GM19238 (cell line): Measurements from ENCODE around the gene SELENOM.
"Not testable (repeated sequence)": the region's sequence is repeated elsewhere in the genome, so short reads cannot be mapped to it uniquely, and the experiment has no call there.

Experiments used
- DNase-seq: peaks from one replicate; pipeline ENCODE4 v3.0.0; 2011; ENCODE audit warnings: low spot score; ENCODE audit not compliant: insufficient read length

SELENOM gene

DNA sequence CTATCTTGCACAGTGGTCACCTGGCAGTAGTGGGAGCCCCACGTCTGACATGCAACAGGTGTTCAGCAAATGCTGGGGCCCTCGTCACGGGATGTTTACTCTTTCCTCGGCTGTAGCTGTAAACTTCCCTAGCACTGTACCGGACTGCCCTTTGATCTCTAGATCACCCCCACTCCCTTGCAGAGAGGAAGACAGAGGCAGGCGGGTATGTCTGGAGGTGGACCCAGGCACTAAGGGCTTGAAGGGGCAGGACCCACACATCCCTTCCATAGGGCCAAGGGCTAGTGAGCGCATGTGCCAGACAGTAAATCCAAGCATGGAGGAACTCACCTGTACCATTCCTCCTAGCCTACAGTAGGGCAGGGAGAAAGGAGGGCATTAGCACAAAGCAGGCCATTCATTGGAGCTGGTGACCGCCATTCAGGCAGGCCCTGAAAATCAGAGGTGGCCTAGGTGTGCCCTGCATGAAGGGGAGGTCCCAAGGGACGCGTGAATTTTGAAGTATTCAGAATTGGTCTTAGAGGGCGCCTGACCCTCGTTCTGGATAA is 28.2 kb downstream of the SELENOM start:
- DNase-seq: no peak

DNA sequence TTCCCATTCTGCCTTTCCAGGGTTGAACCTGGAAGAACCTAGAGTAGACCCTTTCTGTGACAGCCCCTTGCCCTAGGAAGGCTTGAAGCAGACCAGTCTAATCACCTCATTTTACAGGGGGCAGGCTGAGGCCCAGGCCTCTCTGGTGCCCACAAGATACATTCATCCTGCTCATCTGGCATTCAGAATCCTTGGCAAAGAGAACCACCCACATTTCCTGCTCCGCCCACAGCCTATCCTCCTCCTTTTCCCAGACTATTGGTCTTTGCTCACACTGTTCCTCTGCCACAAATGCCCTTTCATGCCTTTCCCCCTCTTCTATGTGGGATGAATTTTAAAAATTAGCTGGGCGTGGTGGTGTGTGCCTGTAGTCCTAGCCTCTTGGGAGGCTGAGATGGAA is 29.0 kb downstream of the SELENOM start:
- DNase-seq: not testable (repeated sequence)

DNA sequence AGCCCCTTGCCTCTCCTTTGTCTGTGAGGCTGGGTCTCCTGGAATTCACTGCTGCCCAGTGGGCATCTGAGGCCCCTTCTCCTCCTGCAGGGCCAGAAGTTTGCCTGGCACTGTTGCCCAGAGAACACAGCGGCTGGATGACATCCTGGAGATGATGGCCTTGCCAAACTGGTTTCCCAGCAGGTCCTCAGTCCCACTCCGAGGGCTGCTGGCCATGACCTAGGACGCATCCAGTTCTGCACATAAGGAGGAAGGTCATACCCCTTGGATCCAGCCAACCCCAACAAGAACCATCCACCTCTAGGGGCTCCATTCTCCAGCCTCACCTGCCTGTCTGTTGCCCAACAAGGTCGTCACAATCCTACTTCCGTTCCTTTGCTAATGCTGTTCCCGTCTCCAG is 29.7 kb downstream of the SELENOM start:
- no peak for DNase-seq

DNA sequence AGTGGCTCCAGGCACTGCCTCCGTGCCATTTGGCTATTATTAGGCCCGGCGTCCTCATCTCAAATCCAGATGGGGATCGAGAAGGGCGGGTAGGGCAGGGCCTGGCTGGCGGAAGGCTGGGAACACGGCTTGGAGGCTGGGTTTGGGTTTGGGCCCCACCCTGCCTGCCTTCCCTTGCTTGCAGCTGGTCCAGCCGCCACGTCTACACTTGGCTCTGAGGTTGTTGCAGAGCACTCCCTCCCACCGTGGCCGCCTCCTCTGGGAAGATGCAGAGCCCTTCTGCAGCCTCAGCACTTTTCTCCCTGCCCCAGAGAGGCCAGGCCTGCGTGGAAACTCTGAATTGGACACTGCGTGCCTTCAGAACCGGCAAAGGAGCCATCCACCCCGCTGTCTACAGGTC is 31.4 kb downstream of the SELENOM start:
- DNase-seq: no peak

DNA sequence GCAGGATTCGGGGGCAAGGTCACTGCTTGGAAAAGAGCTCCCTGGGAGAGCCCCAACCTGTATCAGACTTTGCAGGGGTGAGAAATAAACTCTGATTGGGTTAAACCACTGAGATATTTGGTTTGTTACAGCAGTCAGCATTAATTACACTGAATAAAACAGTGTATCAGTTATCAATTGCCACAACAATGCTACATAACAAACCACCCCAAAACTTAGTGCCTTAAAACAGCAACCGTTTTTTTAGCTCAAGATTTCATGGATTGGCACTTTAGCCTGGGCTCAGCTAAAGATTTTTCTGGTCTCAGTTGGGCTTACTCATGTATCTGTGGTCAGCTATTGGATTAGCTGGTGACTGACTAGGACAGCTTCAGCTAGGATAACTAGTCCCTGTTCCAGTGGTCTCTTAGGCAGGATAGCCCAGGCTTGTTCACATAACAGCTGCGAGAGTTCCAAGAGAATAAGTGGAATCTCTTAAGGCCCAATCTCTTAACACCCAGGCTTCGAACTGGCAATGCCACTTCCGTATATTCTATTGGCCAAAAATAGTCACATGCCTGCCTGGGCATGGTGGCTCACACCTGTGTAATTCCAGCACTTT is 33.7 kb downstream of the SELENOM start:
- not testable (repeated sequence) for DNase-seq

DNA sequence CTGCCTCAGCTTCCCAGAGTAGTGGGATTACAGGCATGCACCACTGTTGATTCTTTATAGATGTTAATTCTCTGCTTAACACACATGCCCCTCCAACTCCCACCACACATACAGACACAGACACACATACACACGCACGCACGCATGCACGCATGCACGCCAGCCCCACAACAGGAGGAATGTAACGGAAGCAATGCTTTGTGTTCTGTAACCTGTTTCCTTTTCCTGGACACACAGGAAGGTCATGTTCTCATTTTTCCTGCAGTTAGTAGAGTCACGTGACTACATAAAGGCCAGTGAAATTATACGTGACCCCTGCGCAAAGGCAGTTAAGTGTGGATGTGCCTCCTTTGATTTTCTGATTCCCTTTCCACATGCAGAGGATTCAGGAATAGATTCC is 34.2 kb downstream of the SELENOM start:
- not testable (repeated sequence) for DNase-seq

DNA sequence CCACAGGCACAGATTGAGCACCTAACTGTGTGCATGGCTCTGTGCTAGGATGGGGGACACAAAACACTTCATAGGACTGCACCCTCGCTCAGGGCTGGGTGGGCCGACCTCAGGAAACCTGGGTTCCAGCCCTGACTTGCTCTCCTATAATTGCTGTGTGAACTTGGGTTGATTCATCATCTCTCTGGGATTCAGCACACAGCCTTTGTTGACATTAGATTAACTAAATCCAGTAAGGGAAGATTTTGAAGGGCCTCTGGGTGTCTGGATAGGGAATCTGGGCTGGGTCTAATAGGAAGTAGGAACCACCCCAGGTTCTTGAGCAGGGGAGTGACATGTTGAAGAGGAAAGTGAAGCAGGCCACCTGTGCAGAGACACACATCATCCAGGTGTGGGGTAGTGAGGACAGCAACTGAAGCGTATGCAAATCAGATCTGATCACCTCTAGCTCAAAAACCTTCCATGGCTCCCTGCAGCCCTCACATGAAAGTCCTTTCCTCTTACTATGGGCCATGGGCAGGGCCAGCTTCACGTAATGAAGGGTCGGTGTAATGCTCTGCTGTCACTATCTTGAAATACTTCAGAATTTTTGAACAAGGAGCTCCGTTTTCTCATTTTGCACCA is 37.6 kb downstream of the SELENOM start:
- not testable (repeated sequence) for DNase-seq

DNA sequence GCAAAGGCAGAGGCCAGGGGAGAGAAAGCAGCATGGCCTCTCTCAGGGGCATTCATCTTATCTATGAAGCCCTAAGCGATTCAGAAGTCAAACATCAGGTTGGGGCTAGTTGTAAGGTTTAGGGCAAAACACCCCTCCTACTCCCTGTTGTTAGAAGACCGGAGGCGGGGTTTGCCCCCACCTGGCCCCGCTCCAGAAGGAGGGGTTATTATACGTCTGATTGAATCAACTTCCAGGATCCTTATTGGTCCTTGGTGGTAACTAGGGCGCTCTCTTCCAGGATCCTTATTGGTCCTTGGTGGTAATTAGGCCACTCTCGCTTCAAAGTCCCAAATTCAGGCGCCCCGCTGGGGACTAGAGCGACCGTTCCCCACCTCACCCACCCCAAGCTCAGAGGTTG is 38.4 kb downstream of the SELENOM start:
- no peak for DNase-seq

DNA sequence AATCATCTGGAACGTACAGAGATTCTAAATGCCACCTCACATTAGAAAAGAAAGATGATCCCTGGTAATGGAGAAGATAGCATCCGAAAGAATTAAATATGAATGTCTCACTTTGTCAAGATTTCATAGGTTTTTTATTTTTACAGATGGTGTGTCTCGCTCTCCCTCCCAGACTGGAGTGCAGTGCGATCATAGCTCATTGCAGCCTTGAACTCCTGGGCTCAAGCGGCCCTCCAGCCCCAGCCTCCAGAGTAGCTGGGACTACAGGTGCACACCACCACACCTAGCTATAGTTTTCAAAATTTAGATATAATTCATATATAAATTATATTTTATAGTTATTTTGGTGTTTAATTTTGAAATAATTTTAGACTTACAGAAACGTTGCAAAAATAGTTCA is 43.0 kb downstream of the SELENOM start:
- DNase-seq: no peak

DNA sequence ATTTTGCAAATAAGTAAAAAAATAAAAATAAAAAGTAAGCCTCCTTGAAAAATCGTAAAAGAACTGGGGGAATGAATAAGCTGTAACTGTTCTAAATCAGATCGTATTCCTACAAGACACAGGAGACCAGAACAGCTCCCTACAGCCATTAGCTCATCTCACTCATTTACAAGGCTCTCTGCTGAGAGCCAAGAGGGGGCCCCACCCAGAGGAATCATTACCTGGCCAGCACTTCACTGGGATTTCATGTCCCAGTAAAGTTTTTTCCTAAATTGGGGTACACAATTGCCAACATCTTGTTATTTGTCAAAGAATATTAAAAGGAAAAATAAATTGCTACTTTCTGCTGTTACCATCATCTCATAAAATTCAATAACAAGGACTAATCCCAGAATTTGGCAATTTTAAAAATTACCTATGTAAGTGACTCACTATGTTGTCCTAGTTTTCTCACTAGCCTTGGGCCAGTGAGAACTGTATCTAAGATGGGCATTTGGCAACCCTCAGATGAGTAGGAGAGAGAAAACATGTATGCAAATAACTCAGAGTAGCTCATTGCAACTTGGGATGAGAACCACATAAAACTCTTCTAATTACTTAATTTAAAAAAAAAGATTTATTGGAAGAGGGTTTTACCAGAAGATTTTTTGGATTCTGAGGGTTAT is 44.7 kb downstream of the SELENOM start:
- DNase-seq: no peak

DNA sequence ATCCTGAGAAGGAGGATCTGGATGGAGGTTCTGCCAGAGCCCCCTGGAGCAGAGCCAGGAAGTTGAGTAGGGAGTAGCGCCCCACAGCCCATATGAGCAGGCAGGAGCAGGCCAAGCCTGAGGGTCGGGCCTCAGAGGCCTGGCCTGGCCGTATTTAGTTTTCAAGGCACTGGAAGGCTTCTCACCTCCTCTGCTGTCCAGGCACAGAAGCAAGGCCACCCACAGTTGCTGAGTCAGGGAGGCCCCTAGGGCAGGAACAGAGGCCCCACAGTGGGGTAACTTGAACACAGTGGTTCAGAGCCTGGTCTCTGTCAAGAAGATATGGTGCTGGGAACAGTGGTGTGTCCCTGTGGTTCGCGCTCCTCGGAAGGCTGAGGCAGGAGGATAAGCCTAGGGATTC is 47.7 kb downstream of the SELENOM start:
- DNase-seq: not testable (repeated sequence)

DNA sequence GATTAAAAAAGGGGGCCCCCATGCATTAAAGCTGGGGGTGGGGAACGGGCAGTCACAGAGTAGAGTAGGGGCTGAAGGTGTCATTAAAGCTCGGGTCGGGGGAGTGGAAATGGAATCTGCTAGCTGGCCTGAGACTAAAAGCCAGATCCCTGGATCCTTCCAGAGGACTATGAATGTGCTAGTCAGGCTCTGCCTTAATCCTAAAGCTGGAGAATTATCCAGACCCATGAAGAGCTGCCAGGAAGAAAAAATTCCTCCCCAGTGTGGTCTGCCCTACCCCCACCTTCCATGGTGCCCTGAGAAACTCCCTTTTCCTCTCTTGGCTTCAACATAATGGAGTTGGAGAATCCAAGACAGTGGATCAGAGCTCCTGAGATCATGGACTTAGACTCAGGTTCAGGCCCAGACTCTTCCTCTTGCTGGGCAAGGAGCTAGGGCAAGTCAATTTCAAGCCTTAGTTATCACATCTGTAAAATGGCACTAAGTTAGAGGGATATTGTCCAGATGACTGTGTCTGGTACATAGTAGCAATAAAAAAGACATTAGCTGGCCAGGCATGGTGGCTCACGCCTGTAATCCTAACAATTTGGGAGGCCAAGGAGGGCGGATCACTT is 50.3 kb downstream of the SELENOM start:
- no peak for DNase-seq

DNA sequence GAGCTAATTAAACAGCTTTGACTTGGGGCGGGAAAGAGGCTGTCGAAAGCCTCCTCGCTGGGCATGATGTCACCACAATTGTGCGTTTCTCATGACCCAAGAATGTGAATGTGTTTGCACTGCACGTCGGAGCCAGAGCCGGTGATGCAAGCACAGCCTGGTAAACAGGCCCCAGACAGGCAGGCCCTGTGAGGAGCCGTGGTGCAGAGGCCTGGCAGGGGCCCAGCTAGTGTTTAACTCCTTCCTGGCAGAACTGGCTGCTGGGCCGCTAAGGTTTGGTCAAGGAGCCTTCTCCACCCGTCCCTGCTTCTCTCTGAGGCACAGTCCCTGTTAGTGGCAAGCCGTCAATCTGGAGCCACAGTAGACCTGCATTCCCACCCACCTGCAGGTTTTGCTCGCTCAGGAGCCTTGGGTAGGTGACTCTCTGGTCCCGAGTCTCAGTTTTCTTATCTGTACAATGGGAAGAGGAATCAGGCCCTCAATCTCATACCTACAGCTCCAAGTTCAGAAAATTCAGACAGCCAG is 51.7 kb downstream of the SELENOM start:
- no peak for DNase-seq

DNA sequence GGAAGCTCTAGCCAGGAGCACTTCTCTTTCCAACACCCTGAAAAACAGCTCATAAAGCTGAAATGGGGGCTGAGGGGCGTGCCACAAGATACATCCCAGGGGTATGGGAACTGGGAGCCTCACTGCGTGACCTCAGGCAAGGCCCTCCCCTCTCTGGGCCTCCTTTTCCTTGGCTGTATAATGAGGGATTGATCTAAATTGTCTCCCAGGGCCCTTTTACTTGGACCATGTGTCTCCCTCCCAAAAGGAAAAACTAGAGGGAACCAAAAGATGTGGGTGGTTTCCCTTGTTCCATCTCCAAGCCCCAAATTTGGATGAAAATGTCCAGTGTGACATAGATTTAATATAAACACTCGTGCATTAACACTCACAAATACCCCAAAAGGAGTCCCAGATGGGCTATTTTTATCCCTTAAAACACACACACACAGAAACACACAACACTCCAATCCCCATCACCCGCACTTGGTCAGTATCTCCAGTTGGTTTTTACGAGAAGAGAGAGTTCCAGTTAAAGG is 52.2 kb downstream of the SELENOM start:
- DNase-seq: no peak
